A673 (cell line): Measurements from ENCODE around the gene RSAD1. TPM values are rescaled to one million over a fixed set of nuclear protein-coding genes. Genes with fewer than 3 reads are reported as not detected.

Experiments used
- BruUV-seq: library from RNA; stranded (reverse); fragments of 400-500 nt; replicated peaks from 2 replicates; lab custom pipeline; 2021; lab: Mats Ljungman, UMichigan
- CTCF ChIA-PET: fragments of 300-600 bp; sonication (Branson Sonifier 250); formaldehyde crosslinking; loops from one replicate; lab custom pipeline; 2022; ENCODE audit warnings: antibody characterized with exemption; lab: Charles Lee
- POLR2A ChIA-PET: fragments of 300-600 bp; sonication (Branson Sonifier 250); formaldehyde crosslinking; loops from one replicate; lab custom pipeline; 2022; ENCODE audit warnings: antibody characterized with exemption; ENCODE audit not compliant: low non-redundant PET; lab: Charles Lee
- DNase-seq: peaks from one replicate; pipeline ENCODE4 v3.0.0-alpha.2; 2015; ENCODE audit warnings: low spot score
- H3K27ac ChIP-seq: fragments of 200-600 bp; sonication (generic); 2 replicates; pipeline ENCODE4 v1.5.1; 2016; ENCODE audit warnings: mixed run types, low read depth, mild to moderate bottlenecking, mixed read lengths, antibody characterized with exemption, low read length; ENCODE audit not compliant: poor library complexity, severe bottlenecking
- H3K27me3 ChIP-seq: fragments of 200-600 bp; sonication (generic); replicated peaks from 2 replicates; pipeline ENCODE4 v1.6.1; 2017; ENCODE audit warnings: mixed run types, low read depth, mild to moderate bottlenecking, mixed read lengths, antibody characterized with exemption, low read length; ENCODE audit not compliant: insufficient read depth, poor library complexity
- H3K36me3 ChIP-seq: fragments of 200-600 bp; sonication (generic); 2 replicates; pipeline ENCODE4 v1.6.1; 2016; ENCODE audit warnings: mixed run types, mild to moderate bottlenecking, mixed read lengths, antibody characterized with exemption, low read length; ENCODE audit not compliant: insufficient read depth, poor library complexity, severe bottlenecking
- H3K4me1 ChIP-seq: fragments of 200-600 bp; sonication (generic); 2 replicates; pipeline ENCODE4 v1.6.1; 2017; ENCODE audit warnings: mixed run types, mild to moderate bottlenecking, mixed read lengths, antibody characterized with exemption, low read length; ENCODE audit not compliant: insufficient read depth, poor library complexity, severe bottlenecking
- H3K4me3 ChIP-seq: fragments of 200-600 bp; sonication (generic); 2 replicates; pipeline ENCODE4 v1.5.1; 2016; ENCODE audit warnings: low read depth, mixed run types, mild to moderate bottlenecking, mixed read lengths, low read length; ENCODE audit not compliant: poor library complexity, severe bottlenecking
- H3K9me3 ChIP-seq: fragments of 200-600 bp; sonication (generic); 2 replicates; pipeline ENCODE4 v1.6.1; 2016; ENCODE audit warnings: mixed run types, low read depth, mild to moderate bottlenecking, mixed read lengths, antibody characterized with exemption, low read length; ENCODE audit not compliant: poor library complexity, severe bottlenecking
- CTCF ChIP-seq: fragments of 300-800, 200-600 bp; sonication (generic); conservative IDR thresholded peaks from 2 replicates; pipeline ENCODE4 v1.5.1; 2017; ENCODE audit warnings: low read depth, mild to moderate bottlenecking, antibody characterized with exemption, low read length, moderate library complexity, mixed read lengths
- EZH2 ChIP-seq: fragments of 200-600 bp; sonication (generic); IDR thresholded peaks from 2 replicates; pipeline ENCODE4 v1.6.1; 2017; ENCODE audit warnings: borderline replicate concordance, low read depth, mild to moderate bottlenecking, mixed read lengths, antibody characterized with exemption, low read length; ENCODE audit not compliant: poor library complexity, severe bottlenecking
- intact Hi-C: fragments of 100-400 bp; cut with micrococcal nuclease; formaldehyde crosslinking; loops from one replicate; pipeline ENCODE4 v1.10.0; 2022; ENCODE audit not compliant: unreplicated experiment
- total RNA-seq: library from RNA; stranded (reverse); gene quantifications from 2 replicates; pipeline ENCODE4 v1.2.3, GENCODE V29; 2021

RSAD1 gene
- total RNA-seq, 1 experiment from 2014 or later: 44.3 TPM

GRCh38 chr17:50443505-50443974 is 35.1 kb upstream of the RSAD1 start:
- Histone ChIP-seq H3K27me3 (no peaks in the 10 kb centered on the region), H3K9me3 (no peaks in the 10 kb centered on the region), H3K27ac (no peak overlapping the region), H3K4me1 (peaks cover 14% of the 10 kb centered on the region), H3K36me3 (no peaks in the 10 kb centered on the region), H3K4me3 (no peak overlapping the region)
- no TSS peak for BruUV-seq
- ChIA-PET POLR2A (interaction anchor here (0.6 kb wide), 1 partner anchor 423 kb away, joined by 4 read pairs; the partner anchor contains the start of gene TOB1), CTCF (interaction anchor here (1.6 kb wide), 1 partner anchor 46 kb away, joined by 3 read pairs; no protein-coding TSS in a partner anchor)
- peak; percentile 53 for DNase-seq
- intact Hi-C loops: no loop called here
- TF ChIP-seq CTCF: no peak
- TF ChIP-seq EZH2: no peak

- ChIA-PET CTCF (no interaction called here), POLR2A (no interaction called here)
- no peaks in the 10 kb centered on the region for H3K9me3 ChIP-seq
- no peak overlapping the region for H3K4me3 ChIP-seq
- H3K27me3 ChIP-seq: no peaks in the 10 kb centered on the region
- H3K27ac ChIP-seq: no peak overlapping the region
- BruUV-seq: no TSS peak
- H3K4me1 ChIP-seq: peaks cover 14% of the 10 kb centered on the region
- no peaks in the 10 kb centered on the region for H3K36me3 ChIP-seq
- DNase-seq: no peak
- TF ChIP-seq EZH2 (no peak), CTCF (no peak)
- intact Hi-C loops: no loop called here
Observed at GRCh38 chr17:50444841-50445715, 33.6 kb upstream of the RSAD1 start.

- ChIA-PET POLR2A (no interaction called here), CTCF (no interaction called here)
- BruUV-seq: no TSS peak
- Histone ChIP-seq H3K4me3 (no peak overlapping the region), H3K4me1 (peaks cover 14% of the 10 kb centered on the region), H3K27ac (no peak overlapping the region), H3K36me3 (no peaks in the 10 kb centered on the region), H3K27me3 (no peaks in the 10 kb centered on the region), H3K9me3 (no peaks in the 10 kb centered on the region)
- TF ChIP-seq EZH2 (no peak), CTCF (no peak)
- no peak for DNase-seq
- intact Hi-C loops: no loop called here
Observed at GRCh38 chr17:50445730-50446325, 32.8 kb upstream of the RSAD1 start.
